GM21717 (cell line): ENCODE results near the gene PLCB1.
A peak's percentile ranks its signal among the peaks of the same experiment; 100 is the strongest.

ENCODE experiments used
- ATAC-seq: cut with Tn5 transposase; IDR thresholded peaks from one replicate; pipeline ENCODE4 v1.9.1; 2021; ENCODE audit warnings: mild to moderate bottlenecking, moderate library complexity; ENCODE audit not compliant: unreplicated experiment

PLCB1 gene

DNA sequence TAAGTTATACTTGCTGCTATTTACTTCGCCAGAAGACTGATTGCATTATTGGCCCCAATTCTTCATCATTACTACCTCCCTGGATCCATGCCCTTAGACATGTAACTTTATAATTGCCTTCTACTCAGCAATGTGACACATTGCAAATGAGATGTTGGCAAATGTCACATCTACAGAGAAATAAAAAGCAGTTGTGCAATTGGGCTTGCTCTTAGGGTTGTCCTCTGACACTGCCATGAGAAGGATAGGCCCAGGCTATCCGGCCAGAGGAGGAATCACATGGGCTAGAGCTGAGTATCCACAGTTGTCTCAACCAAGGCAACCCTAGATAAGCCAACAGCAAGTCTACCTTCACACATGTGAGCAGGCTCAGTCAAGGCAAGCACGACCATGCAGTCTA lies 447.0 kb downstream of the PLCB1 start:
- no peak for ATAC-seq

DNA sequence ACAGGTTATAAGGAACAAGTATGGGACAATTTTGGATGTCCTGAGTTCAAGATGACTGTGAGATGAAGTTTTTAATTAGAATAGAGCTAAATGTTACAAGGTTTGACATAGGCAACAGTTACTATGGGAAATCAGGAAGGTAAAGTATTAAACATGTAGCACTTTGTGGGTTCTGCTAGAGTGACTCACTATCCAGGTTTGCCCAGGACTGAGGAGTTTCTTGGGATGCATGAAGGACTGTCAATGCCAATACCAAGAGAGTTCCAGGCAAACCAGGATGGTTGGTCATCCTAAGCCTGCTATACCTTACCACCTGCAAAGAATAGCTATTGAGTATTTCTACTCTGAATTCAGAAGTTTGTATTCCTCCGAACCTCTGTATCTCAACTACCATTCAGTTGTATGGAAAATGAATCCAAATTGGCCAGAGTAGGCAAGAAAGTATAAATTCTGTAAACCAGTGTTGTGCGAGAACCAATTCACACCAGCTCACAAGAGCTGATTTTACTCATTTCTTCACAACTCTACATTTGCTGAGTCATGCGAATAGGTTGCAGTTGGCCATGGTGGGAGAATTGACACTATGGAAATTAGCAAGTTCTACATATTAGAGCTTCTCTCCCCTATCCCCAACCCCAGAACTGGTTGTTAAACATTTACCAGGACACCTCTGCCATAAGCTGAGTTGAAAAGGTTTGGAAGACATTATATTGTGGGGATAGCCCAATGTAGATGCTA lies 449.5 kb downstream of the PLCB1 start:
- no peak for ATAC-seq

DNA sequence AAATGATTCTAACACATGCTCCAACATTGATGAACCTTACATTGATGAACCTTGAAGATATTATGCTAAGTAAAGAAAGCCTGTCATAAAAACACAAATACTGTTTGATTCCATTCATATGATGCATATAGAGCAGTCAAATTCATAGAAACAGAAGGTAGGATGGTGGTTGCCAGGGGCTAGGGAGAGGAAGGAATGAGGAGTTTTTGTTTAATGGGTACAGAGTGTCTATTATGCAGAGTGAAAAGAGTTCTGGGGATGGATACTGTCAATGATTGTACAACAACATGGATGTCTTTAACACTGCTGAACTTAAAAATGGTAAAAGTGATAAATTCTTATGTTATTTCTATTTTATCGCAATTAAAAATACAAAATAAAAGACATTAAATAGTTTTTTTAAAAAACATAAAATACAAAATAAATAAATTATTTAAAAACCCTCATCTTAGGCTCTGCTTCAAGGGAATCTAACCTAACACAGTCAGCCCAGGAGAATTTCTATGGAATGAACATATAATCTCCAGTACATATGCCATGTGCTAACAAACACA lies 451.0 kb downstream of the PLCB1 start:
- ATAC-seq: no peak

DNA sequence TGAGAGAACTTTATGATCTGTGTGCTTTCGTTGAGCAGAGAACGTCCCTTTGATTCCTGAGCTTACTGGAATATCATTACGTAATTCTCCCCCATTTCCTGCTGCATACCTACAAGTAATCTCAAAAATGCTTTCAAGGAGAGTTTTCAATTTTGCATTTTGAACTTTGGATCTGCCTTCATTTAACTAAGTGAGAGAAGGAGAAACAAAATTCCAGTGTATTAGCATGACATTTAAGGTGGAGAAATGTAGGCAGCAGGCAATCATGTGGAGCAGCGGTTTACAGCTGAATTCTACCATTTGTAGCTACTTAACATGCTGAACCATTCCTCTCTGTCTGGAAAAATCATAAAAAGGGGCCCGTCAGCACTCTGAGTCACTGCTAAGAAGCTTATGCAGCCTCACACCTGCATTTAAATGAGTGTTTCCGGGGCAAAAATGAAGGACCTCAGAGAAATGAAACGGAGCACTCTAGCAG lies 451.5 kb downstream of the PLCB1 start:
- ATAC-seq: no peak

DNA sequence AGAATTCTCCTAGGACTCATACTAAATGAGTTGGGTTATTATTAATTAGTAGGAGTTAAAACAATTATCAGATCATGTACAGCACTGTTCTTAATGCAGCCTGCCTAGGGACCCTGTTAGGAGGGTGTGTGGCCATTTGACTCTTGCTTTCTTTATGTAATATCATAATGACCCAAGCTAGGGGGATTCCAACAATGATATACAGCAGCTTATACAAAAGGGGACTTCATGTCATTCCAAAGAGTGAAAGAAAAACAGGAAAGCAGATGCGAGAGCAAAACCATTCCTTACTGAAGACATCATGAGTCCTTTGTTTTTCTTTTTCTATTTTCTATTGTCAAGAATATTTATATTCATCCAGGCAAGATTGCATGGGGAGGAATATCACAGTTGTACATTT lies 455.2 kb downstream of the PLCB1 start:
- ATAC-seq: no peak

DNA sequence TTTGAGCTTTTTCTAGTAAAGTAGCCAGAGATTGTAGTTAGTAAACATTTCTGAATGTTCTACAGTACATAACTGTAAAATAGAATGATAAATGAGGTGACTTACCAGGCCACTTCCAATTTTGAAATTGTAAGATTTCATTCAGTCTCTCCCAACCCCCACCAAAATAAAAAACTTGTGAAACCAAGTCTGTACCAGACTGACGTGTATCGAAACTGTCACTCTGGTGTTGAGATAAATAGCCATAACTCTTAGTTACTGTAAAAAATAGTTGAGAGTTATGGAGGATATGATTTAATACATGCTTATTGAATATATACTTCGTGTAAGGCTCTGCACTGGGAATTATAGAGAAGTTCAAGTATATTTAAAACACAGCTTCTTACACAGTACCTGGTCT lies 455.7 kb downstream of the PLCB1 start:
- ATAC-seq: no peak

DNA sequence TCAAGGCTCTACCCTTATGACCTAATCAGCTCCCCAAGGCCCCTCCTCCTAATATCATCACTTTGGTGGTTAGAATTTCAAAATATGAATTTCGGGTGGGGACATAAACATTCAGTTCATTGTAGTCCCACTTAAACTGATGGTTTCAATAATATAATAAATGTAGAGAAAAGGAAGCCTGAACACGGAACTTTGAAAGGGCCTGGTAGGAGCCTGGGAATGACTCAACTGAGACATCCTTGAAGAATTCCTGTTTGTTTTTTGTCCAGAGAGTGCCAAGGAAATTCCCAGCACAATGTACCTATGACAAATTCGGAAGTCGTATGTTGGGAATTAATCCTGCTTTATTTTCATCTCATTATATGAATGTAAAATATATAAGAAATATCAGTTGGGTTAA lies 457.9 kb downstream of the PLCB1 start:
- no peak for ATAC-seq

DNA sequence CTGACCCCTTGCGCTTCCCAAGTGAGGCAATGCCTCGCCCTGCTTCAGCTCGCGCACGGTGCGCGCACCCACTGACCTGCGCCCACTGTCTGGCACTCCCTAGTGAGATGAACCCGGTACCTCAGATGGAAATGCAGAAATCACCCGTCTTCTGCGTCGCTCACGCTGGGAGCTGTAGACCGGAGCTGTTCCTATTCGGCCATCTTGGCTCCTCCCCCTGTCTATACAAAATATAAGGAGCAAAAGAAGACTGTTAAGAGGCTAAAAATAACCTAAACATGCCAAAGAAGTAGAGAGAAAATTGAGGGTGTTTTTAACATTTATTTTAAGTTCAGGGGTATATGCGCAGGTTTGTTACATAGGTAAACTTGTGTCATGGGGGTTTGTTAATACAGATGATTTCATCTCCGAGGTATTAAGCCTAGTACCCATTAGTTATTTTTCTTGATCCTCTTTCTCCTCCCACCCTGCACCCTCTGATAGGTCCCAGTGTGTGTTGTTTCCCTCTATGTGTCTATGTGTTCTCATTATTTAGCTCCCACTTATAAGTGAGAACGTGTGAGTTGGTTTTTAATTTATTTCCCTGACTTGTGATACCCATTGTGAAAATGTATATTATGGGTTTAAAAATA lies 469.0 kb downstream of the PLCB1 start:
- ATAC-seq: peak; percentile 3

DNA sequence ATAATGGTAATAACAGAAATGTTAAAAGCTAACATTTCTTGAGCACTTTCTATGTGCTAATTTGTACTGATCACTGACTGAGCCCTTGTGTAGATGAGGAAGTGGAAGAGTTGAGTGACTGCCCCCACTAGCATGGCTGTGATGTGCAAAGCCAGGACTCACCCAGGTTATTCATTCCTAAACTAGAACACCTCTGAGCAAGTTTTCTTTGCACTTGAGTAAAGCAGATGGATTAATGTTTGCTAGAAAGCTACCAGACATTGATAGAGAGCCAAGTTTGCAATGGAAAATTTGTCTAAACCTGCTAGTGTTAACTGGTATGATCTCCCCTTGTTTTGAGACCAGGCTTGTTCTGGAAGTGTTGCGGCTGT lies 469.5 kb downstream of the PLCB1 start:
- peak; percentile 85 for ATAC-seq

DNA sequence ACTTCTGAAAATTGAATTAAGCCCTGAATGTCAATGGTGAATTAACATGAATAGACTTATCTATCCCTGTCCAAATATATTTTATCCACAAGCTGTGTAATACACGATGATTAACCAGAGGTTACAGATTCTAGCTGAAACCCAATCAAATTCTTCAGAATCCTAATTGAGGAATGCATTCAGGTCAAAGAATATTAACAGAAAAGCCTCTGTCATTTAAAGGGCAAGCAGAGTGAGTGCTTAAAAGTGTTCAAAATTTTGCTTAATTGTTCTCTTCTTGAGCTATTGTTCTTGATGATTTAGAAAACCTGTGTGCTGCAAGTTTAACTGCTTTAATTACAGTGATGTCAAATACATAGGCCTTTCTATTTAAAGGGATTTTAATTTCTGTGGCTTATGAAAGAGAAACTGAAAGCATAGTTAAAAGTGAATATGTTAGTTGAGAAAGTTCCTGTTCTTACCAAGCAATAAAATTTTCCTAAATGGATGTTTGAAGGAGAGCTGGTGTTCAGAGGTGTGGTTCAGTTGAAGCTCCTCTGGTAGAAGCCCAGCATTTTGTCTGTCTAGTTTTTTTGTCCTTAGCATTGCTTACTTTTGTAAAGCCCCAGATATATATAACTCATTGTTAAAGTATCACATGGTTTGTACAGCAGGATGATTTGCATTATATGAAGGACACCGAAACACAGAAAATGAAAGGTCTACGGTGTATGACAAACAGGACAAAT lies 470.5 kb downstream of the PLCB1 start:
- peak; percentile 85 for ATAC-seq

DNA sequence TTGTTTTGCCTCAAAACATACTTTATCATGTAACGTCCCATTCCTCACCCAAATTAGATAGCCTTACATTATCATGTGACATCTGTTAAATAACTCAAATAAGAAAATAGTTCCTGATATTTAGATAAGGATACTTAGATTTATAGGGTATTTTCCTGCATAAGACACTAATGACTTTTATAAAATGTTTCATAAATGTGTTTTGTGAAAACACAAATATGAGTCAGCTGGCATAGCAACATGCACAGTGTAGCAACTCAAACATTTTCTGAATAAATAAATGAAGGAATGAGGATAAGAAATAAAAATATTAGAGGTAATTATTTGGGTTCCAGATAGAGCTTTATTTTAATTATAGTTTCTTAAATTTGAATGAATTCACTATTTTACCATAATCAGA lies 476.4 kb downstream of the PLCB1 start:
- ATAC-seq: no peak

DNA sequence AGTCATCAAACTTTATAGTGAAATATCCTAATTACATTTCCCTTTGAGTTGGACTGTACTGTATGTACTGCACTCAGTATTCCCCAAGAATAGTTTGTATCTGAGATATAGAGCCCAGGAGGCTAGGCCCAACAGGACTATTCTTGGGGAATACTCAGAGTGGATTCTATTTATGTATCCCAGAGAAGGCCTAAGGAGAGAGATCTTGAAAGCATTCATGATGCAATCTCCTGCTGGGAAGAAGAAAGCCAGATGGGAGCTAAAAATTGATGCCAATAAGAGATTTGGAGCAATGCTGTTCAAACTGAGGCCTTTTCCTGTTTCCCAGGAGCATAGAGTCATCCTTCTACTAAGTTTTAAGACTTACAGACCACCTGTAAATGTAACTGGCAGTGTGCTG lies 484.7 kb downstream of the PLCB1 start:
- no peak for ATAC-seq

DNA sequence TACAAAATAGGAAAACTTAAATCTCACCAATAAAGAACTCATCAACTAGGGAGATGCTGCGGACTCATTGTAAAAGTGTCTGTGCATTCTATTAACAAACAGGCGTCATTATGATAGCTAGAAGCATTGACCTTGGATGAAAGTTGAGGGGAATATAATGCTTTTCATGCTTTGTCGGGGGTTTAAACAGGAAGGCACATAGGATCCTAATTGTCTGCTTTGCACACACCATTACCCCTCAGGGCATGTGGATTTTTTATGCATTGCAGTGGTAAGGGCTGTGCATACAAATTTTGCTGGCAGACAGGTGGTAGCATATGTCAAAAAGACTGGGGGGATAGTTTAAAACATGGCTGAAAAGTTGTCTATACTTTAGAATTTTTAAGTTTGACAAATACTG lies 488.9 kb downstream of the PLCB1 start:
- ATAC-seq: no peak

DNA sequence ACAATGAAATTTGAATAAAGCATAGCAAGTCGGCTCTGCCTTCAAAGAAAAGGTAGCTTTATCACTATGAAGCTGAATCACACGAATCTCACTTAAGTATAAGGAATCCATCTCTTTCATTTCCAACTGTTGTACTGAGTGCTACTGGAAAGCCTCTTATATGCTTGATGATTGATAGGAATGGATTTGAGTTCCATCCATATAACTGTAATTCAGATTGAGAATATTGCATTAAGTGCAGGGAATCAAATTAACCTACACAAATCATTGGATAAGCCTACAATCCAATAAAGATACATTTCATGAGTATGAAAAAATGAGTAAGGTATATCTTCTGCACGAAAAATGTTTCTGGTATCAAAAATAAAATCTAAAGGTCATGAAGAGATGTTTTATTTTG lies 492.0 kb downstream of the PLCB1 start:
- no peak for ATAC-seq

DNA sequence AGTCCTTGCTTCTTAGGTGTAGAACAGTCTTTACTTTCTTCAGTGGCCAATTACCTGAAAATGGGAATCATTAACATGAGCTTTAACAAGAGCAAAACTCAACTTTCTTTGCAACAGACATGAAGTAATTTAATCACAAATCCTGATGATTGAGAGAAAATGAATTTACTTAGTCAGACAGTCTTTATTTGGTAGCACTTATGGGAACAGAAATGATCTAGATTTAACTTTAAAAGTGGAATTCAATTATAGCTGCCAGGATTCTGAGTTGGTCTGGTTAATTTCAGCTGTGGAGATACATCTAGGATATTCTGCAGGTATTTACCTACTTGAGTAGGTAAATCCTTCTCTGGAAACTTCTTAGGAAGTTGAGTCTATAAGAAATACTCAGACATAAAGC lies 492.6 kb downstream of the PLCB1 start:
- ATAC-seq: no peak

DNA sequence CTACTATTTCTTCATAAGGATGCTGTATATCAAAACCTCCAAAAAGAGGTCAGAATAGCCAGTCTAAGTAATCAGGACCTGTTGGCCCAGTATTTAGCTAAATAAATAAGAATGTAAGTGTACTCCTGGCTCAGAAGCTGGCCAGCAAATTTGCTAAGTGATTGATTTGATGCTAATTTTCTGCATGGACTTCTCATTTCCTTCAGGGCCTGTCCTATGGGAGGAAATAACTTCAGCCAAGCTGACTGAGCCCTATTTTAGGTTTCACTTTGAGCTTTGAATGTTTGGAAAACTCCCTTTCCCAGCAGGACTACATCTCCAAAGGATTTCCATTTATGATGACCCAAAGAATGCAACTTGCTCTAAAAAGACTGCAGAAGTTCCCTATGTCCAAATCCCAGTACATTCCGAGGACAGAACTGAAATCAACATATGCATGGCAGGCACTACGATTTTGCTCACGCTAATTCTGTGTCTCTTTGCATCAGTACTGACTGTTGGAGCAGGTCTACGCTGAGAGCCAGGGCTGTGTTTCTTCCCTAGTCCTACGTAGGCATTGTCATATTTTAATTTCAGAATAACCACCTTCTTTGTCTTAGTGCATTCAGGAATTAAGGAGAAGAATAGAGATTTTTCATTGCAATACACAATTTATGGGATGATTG lies 495.4 kb downstream of the PLCB1 start:
- ATAC-seq: no peak

DNA sequence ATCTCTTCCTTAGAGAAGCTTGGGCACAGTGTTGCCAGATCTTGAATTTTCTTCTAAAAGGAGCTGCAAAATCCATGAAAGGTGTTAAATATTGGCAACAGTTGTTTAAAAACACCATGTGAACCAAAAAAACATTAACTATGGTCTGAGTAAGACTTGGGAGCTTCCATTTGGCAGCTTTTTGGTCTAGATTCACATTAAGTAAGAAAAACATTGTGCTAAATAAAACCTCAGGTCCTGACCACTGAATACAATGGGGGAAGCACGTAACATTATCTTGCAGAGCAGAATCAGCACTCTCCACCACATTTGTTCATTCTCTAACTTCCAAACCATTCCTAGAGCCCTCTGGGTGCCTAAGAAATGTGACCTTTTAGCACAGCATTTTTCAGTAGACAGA lies 499.2 kb downstream of the PLCB1 start:
- no peak for ATAC-seq

DNA sequence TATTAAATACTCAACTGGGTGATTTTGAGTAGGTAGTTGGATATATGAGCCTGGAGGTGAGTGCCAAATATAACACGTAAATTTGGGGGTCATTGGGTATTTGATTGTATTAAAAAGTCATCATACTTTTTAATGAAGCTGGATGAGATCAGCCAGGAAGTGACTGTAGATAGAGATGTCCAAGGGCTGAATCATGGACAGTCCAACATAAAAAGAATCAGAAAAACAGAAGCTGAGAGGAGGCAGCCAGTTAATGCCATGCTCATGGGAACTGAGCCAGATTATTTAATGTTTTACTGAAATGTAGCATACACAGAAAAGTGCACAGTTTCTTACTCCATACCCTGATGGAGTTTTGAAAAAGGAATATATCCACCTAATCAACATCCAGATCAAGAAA lies 501.3 kb downstream of the PLCB1 start:
- no peak for ATAC-seq

DNA sequence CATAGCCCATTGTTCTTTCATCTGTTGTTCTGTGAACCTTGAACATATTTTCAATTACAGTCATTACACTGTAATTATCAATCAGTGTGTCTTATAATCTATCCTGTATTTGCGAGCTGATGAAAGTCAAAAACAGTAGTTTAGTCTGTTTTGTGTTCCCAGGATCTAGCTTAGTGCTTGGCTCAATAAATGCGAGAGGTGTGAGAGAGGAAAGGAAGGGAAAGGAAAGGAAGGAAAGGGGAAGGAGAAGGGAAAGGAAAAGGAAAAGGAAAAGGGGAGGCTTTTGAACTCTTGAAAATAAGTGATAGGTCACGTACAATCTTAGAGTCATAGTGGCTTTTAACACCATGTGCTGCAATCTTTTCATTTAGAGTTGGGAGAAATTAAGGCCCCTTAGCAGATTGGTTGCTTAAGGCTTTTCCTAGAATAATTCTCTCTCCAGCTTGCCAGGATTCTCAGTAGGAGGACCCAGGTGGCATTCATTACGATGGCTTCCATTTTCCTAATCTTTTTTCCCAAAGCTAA lies 503.0 kb downstream of the PLCB1 start:
- ATAC-seq: no peak

DNA sequence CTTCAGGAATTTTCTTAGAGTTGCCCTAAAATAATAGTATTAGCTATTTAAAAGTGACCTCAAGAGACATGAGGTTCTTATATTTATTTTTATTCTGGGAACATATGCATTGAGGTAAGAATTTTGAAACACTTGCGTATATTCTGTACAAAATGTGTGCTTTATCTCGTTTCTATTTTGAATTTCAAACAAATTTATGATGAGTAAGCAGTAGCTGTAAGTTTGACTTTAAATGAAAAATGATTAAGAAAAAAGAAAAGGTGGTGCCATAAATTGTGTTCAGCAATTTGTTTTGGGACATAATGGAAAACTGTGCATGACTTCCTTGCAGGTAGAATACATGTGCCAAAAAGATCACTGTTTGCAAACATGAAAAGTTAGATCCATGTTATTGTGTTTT lies 503.8 kb downstream of the PLCB1 start:
- ATAC-seq: no peak
